HT1080 (cell line): ENCODE measurements around the gene FOXJ3. TPM values are rescaled to one million over a fixed set of nuclear protein-coding genes. Genes with fewer than 3 reads are reported as not detected.
A peak's percentile ranks its signal among the peaks of the same experiment; 100 is the strongest.
"Not testable (repeated sequence)": the region's sequence is repeated elsewhere in the genome, so short reads cannot be mapped to it uniquely, and the experiment has no call there.

Experiments used
- DNase-seq: peaks from one replicate; pipeline ENCODE4 v3.0.0-alpha.2; 2015; ENCODE audit warnings: low read depth
- total RNA-seq: library from RNA; depleted of rRNA; stranded (reverse); fragments of >200 nt; shearing (Covaris generic); gene quantifications from 2 replicates; pipeline ENCODE4 v1.2.3, GENCODE V29; 2014

The FOXJ3 gene
- total RNA-seq, 1 experiment from 2014 or later: 30.6 TPM

DNA sequence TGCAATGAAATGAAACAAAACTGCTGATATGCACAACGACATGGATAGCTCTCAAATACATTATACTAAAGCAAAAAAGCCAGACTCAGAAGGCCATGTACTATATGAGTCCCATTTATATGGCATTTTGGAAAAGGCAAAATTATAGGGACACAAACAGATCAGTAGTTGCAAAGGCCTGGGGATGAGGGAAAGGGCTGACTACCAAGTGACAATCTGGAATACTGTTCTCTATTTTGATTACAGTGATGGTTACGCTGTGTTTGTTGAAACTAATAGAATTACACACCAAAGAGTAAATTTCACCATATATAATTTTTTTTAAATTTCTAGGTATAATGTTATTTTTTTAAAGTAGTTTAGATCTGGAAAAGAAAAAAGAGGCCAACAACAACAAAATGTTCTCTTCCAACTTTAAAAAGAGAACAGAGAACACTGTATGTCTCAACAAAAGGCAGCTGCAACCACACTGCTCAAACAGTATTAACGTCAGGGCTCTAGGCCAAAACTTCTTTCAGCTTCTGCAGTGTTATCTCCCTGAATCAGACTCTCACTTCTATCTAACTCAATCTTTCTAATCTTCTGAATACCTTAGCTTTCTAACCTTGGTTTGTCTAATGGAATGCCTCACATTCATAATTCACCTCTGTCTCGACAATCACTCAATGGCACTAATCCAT, 75.8 kb downstream of the FOXJ3 start:
- no peak for DNase-seq

DNA sequence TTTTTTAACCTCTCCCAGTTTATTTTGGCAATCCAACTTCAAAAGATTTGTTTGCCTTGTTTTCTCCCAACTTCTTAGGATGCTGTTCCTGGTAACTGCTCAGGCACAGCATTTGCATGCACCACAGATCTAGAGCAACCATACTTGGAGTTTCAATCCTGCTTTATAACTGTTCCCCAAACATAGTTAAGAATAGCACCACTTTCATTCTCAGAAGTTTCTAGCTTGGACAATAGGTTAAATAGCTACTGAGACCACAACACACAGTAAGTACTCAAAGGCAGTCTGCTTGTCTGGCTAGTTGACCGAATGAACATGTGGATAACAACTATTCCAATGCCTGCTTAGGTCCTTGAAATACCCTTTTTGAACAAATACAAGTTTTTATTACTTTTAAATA, 76.8 kb downstream of the FOXJ3 start:
- DNase-seq: no peak

DNA sequence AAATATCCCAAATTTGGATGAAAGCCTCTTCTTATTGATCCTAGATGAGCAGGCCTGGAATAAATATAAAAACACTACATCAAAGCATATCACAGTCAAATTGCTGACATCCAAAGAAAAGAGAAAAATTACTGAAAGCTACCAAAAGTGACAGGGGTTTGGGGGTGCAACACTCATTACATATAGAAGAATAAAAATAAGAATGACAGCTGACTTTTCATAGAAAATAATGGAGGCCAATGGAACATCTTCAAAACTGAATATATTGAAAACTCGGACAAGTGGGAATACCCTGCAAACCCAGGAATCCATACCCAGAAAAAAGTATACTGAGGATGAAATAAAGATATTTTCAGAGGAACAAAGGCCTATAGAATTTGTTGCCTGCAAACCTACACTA, 84.0 kb downstream of the FOXJ3 start:
- DNase-seq: no peak

DNA sequence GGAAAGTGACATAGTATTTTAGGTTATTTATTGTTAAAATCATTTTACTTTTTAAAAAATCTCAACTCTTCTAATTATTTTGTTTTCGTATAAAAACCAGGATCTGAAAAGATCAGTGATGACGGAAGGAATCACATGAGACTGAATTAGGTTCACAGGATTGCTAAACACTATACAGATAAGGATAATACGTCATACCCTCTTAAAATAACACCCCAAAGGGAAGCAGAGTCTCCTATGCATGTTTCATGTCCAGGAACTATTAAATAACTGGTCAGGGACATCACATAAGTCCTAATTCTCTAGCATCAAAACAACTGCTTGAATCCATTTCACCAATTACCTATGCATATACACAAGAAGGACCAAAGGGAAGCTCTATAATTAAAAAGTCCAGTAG, 84.9 kb downstream of the FOXJ3 start:
- no peak for DNase-seq

DNA sequence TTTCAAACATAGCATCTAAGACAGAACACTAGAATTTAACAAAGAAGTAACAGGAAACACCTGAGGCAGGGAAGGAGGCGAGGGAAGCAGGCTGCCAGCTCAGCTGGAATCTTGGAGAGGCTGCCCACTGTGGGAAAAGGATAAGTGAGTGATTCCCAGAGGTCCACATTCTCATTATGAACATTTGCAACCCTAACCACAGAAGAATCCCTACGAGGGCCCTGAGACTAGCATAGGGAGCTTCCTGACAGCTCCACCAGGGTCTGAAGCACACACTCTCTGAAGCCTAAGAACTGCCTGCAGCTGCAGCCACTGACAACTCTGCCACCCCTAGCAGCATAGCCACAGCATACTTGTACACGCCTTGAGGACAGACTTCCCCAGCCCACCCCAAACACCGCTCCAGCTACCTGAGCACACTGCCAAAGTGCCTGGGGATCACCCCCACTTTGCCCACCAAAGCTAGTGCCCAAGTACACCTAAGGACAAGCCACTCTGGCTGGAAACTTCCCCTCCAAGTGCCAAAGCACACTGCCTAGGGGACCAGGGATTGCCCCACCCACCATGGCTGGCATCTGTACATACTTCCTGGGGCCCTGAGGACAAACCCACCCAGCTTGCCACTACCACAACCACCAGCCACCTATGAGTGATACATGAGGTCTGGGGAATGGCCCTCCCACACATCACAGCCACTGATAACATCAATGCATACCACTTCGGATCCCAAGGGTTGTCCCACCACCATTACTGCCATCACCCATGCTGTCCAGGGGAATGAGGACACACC, 93.9 kb downstream of the FOXJ3 start:
- DNase-seq: peak; percentile 25

DNA sequence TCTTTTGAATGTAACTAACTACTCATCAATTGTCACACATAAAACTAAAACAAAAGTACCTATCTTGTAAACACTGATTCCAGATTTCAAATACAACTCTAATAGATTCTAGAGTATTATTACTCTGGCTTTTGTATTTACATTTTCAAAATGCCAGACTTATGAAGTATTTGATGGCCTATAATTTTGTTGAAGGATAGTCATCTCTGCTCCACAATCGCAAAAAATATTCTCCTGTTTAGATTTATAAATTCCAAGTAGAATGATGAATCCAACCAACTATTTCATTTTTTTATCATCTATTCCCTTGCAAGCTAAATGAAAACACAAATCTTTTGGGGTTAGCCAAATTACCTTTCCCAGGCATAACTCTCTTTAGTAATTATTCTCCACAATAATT, 95.5 kb downstream of the FOXJ3 start:
- DNase-seq: no peak

DNA sequence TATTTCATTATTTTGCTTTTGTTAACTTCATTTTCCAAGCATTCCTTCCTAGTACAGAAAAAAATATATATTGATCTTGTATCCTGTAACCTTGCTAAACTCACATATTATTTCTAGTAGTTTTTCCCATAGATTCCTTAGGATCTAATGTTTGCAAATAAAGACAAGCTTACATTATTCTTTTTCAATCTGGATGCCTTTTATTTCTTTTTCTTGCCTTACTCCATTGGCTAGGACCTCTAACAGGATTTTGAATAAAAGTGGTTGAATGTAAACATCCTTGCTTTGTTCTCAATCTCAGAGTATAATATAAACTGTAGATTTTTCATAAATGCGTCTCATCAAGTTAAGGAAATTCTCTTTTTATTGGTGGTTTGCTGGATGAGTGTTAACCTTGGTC, 96.0 kb downstream of the FOXJ3 start:
- DNase-seq: no peak

DNA sequence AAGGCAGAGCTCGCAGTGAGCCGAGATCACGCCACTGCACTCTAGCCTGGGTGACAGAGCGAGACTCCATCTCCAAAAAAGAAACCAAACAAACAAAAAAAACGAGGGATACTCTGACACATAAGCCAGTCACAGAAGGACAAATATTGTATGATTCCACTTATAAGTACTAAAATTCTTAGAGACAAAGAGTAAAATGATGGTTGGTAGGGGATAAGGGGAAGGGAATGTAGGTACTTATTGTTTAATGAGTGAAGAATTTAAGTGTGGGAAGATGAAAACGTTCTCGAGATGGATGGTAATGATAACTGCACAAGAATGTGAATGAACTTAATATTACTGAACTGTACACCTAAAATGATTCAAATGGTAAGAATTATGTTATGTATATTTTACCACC, 103.8 kb downstream of the FOXJ3 start:
- no peak for DNase-seq

DNA sequence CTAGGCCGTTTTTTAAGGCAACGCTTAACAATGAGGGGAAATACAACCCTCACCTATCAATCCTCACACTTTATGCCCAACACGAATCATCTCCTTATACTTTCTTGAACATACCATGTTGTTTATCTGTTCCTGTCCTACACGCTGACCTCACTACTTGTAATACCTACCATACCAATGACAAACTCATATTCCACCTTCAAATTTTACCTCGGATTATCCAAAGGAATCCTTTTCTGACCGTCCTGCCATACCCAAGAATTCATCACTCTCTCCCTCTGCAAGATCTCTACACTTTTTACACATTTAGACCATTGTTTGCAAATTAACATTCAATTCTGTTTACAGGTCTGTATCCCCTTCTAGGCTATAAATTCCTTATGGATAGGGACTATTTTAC, 106.1 kb downstream of the FOXJ3 start:
- DNase-seq: no peak

DNA sequence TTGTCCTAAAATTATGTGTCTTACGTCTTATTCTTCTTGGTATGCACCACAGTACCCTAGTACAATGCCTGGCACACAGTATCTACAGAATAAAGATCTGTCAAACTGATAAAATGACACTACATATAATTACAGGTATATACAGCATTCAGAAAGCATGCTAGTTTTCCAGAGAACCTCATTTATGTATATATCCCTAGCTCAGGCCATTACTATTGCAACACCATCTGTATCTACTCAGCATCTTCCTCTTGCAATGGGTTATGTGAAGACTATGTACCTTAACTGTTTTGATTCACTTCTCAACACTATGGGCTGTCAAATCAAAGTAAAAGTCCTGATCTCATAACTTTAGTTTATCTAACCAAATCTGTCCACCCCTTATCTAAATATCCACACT, 112.0 kb downstream of the FOXJ3 start:
- DNase-seq: no peak

DNA sequence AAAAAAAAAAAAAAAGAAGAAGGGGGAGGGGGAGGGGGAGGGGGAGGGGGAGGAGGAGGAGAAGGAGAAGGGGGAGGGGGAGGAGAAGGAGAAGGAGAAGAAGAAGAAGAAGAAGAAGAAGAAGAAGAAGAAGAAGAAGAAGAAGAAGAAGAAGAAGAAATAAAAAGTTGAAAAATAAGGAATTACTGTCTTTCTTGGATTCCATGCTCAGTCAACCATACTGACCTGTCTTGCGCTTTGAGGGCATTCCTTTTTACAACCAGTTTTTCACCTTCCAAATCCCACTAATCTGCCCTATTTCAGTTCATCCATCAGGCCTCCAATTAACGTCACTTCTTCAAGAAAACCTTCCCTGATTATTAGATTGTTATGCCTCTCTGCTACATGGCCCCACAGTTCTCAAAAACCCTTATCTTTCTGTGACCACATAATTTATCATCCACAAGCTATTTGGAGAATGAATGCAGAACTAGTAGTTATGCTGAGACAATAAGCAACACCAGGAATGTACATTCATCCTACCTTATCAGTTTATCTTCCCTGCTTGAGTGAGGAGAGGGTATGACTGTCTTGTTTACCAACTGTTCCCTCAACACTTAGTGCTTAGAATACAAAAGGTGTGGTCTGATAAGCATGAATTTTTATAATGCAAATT, 113.0 kb downstream of the FOXJ3 start:
- DNase-seq: peak; percentile 11

DNA sequence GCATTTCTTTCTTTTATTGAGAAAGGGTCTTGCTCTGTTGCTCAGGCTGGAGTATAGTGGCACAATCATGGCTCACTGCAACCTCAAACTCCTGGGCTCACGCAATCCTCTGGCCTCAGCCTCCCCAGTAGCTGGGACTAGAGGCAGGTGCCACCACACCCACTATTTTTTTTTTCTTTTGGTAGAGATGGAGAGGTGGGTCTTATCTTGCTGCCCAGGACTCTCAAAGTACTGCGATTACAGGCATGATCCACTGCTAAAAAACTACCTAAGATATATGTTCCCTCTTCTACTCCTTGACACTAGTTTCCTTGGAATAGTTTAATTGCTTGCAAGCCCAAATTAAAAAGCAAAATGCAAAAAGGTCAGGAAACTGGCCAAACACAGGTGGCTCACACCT, 113.6 kb downstream of the FOXJ3 start:
- DNase-seq: no peak

DNA sequence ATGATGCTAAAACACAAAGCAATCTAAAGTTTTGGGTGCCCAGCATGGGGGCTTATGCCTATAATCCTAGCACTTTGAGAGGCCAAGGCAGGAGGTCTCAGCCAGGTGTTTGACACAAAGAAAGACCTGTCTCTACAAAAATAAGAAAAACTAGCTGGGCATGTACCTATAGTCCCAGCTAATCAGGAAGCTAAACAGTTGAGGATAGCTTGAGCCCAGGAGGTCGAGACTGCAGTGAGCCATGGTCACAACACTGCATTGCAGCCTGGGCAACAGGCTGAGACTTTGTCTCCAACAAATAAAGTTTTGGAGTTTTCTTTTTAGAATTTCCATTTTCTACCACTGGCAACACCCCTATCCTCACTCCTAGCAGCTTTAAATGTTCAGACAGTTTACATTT, 115.4 kb downstream of the FOXJ3 start:
- no peak for DNase-seq

DNA sequence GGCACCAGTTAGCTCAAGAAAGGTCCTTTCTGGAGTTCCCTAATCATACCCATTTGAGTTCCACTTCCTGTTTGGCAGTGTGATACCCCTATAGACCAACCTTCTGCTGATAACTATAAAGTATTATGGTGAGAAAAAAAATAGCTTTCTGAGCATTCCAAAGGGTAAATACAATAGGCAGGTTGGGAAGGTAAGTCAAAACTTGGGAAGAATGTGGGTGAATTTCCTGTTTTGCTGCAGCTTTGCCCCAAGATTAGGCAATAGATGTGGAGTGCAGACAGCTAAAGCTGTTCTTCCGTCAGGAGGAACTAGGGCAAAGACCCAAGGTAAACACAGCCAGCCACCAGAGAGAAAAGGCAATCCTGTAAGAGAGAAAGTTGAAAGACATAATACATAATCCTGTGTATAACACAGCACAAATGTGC, 120.6 kb downstream of the FOXJ3 start:
- peak; percentile 77 for DNase-seq

DNA sequence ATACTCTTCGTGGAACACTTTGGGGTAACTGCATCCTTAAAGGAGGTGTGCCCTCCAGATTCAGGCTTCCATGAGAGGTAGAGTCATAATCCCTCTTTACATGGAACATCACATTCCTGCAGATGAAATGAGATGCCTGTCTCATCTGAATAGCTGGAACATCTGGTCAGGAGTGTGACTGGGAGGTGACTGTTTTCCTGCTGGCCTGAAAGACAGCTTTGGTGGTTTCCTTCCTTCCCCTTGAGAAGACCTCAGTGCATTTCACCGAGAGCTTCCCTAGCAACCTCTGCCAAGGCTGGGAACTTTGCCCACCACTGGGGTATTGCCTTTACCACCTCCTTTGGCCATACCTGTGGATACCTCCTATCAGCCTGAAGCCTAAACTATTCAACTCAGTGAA, 123.8 kb downstream of the FOXJ3 start:
- peak; percentile 92 for DNase-seq

DNA sequence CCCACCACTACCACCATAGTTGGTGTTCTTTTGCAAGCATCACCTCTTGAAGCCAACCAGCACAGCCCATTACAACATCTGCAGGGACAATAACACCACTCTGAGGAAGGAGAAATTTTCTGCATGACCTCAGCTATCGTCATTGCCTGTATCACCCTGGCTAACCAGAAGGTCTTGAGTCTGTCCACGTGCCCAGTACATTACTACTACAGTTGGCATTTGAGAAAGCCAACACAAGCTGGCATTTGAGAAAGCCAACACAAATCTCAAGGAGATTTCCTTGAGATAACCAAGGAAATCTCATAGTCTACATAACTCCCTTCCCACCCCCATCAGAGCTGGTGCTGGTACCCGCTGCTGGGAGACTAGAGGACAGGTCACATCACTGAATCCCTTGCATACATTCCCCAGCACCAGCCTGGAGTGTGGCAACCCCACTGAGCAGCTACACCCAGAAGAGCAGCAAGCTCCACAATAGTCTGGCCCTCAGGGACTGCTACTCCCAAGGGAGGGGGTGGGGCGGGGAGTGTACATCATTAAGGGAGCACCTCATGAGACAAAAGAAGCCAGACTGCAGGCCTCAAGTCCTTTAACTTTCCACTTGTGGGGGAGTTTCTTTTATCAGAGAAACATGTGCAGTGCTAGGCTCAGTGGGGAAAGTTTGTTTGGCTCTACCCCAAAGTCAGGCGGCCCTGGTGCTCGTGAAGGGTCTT, 124.5 kb downstream of the FOXJ3 start:
- peak; percentile 87 for DNase-seq

DNA sequence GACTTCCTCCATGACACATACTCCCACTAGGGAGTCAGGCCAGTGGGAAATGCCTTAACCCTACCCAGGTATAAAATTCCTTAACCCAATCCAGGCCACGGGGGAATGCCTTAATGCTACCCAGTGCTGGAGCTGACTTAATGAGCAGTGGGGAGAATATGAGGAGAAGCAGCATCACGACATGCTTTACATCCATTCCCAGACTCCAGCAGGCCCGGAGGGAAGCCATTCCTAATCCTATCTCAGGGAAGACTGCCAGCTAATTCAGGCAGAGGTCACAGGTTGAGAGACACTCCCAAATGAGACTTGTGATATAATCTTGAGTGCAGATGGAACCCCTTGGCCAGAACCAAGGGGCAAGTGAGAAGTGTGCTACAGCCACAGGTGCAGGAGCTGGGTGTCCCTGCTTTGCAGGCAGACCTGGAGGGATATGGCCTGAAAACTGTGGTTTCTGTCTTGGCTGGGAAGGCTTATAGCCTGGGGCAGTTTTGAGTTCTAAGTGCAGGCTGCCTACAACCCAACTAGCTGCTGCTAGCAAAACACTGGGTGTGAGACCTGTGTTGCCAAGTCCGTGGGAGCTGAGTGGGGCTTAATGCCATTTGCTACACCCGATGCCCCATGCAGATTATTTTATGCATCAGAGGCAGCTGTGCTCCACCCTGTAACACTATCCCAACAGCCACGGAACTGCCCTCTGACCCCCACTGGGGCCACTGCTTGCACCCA, 125.3 kb downstream of the FOXJ3 start:
- peak; percentile 10 for DNase-seq

DNA sequence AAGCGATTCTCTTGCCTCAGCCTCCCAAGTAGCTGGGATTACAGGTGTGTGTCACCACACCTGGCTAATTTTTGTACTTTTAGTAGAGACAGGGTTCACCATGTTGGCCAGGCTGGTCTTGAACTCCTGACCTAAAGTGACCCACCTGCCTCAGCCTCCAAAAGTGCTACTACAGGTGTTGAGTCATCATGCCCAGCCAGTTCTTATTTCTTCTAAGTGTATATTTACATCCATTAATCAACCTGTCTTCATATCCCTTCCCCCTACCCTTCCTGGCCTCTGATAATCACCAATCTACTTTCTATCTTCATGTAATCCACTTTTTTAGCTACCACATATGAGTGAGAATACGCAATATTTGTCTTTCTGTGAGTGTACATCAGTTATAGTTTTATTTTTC, 128.1 kb downstream of the FOXJ3 start:
- DNase-seq: not testable (repeated sequence)

DNA sequence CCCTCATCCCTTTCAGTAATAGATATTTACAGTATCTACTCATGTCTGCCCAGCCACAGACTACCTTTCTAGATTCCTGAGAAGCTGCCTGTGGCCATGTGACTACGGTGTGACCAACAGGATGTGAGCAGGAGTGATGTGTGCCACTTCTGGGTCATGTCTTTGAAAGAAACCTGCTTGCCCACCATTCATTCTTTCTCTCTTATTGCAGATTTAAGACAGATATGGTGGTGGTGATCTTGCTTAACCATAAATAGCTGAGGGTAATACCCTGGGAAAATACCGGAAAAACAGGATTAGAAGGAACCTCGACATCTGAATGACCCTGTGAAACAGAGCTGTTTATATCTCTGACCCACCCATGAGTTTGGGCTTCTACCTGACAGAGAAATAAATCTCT, 128.9 kb downstream of the FOXJ3 start:
- DNase-seq: peak; percentile 57

DNA sequence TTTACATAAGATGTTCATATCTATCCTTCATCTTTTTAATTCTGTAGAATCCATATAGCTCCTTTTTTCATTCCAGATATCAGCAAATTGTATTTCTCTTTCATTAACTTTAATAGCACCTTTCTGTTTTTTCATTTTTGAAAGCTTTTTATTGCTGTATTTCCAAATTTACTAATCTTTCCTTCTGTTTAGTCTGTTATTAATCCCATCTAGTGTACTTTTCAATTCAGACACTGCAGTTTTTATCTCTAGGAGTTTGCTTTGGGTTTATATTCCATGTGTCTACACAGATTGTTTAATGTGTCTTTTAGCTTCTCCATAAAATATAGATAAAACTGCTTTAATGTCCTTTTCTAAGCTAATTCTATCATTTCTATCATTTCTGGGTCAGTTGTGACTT, 133.0 kb downstream of the FOXJ3 start:
- DNase-seq: no peak

DNA sequence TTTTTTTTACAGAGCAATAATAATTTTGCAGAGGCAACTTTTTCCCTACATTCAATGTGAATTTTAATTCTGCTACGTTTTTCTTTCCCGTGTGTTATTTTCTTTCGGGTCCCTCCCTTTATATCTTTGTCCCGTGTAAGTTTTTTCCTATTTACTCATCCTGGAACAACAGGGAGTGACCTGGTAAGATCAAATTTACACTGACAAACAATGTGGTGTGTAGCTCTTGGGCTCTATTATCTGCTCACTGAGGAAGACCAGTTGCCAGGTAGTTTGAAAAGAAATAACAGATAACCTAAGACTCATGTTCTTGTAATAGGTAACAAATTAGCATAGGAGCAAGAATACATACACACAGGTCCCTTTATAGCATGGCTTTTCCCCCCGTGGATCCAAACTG, 136.8 kb downstream of the FOXJ3 start:
- DNase-seq: no peak
